Measurements from ENCODE around the gene PDP2.
A peak's percentile ranks its signal among the peaks of the same experiment; 100 is the strongest.
"Not testable (repeated sequence)": the region's sequence is repeated elsewhere in the genome, so short reads cannot be mapped to it uniquely, and the experiment has no call there.

PDP2 gene

GRCh38 chr16:66885491-66885890 is 5.2 kb downstream of the PDP2 start:
- no peak for DNase-seq

- no peak for DNase-seq
Measured at GRCh38 chr16:66886321-66886720, 6.0 kb downstream of the PDP2 start.

DNA sequence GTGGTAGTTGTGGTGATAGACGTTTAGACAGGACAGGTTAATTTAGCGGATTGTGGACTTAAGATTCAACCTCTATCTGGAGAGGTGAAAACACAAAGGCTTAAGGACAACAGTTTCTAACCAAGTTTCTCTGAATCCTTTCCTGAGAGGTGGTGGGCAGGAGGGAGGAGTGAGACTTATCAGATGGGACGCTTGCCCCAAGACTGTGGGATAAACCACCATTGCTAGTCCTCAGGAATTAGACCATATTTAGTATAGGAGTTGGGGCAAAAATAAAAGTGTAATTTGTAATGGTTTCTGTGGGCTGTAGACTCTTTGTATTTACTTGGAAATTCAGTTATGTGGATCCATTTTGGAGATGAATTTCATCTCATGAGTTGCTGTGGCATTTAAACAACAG is 6.6 kb downstream of the PDP2 start:
- DNase-seq = no peak

DNA sequence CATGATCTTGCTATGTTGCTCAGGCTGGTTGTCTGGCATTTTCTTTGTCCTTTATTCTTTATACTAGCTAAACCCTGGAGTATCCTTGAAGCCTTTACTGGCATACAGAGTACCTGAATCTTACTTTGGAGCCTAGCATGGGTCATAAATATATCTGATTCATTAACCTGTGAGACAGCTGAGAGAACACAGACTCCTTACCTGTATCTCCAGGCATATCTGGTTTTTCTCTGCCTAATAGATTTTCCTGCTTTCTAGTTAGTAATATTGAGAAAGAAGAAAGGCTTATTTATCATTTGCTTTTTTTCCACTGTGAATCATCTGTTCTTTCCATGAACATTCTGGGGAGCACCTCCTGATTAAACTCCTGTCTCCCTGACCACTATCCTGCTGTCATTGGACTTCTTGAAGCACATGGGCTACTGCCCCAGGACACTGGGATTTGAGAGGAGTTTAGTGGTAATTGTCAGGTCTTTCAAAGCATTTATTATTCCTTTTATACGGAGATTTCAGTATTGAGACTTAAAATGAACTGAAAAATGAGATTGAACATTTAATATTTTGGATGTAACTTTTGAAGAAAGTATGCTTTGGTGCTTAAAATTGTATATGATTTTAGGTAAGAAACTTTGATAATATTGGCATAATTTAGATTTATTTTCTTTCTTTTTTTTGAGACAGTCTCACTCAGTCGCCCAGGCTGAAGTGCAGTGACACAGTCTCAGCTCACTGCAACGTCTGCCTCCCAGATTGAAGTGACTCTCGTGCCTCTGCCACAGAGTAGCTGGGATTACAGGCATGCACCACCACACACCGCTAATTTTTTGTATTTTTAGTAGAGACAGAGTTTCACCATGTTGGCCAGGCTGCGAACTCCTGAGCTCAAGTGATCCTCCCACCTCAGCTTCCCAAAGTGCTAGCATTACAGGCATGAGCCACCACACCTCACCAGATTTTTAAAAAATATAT is 8.6 kb downstream of the PDP2 start:
- DNase-seq = no peak

DNA sequence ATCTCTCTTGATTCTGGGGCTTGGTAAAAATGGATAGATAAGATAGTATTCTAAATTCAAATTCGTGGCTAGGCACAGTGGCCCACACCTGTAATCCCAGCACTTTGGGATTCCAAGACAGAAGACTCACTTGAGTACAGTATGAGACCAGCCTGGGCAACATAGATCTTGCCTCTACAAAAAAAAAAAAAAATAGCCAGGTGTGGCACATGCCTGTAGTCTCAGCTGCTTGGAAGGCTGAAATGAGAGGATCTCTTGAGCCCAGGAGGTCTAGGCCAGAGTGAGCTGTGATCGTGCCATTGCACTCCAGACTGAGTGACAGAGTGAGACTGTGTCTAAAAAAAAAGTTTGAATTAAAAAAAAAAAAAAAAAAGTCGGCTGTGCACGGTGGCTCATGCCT is 9.3 kb downstream of the PDP2 start:
- no peak for DNase-seq

GRCh38 chr16:66890799-66891198 is 10.5 kb downstream of the PDP2 start:
- no peak for DNase-seq

- no peak for DNase-seq
Measured at GRCh38 chr16:66891360-66891759, 11.0 kb downstream of the PDP2 start.

GRCh38 chr16:66891797-66892196 is 11.5 kb downstream of the PDP2 start:
- DNase-seq = no peak

GRCh38 chr16:66894055-66894454 is 13.7 kb downstream of the PDP2 start:
- no peak for DNase-seq

GRCh38 chr16:66894948-66895688 is 14.8 kb downstream of the PDP2 start:
- peak in 50 of 56 donors; percentile 9 to 80 (median 46) for DNase-seq

DNA sequence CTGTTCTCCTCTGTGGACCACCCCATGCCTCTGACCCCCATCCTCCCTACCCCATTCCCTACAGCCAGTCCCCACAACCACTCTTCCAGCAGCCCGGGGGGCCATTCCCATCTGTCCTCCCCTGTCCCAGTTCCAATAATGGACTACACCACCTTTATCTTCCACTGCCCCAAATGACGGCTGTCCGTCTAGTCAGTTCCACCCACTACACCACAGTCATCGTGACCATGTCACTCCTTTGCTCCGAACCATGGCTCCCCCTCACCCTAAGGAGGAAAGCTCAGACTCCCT is 15.3 kb downstream of the PDP2 start:
- no peak for DNase-seq

- no peak for DNase-seq
Measured at GRCh38 chr16:66895999-66896398, 15.7 kb downstream of the PDP2 start.

DNA sequence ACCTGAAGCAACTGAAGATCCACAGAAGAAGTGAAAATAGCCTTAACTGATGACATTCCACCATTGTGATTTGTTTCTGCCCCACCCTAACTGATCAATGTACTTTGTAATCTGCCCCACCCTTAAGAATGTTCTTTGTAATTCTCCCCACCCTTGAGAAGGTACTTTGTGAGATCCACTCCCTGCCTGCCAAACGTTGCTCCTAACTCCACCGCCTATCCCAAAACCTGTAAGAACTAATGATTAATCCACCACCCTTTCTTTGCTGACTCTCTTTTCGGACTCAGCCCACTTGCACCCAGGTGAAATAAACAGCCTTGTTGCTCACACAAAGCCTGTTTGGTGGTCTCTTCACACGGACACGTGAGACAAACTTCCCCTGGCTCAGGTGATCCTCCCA is 16.4 kb downstream of the PDP2 start:
- DNase-seq = not testable (repeated sequence)

GRCh38 chr16:66898207-66898606 is 17.9 kb downstream of the PDP2 start:
- DNase-seq = peak in 1 of 56 donors; percentile 17

DNA sequence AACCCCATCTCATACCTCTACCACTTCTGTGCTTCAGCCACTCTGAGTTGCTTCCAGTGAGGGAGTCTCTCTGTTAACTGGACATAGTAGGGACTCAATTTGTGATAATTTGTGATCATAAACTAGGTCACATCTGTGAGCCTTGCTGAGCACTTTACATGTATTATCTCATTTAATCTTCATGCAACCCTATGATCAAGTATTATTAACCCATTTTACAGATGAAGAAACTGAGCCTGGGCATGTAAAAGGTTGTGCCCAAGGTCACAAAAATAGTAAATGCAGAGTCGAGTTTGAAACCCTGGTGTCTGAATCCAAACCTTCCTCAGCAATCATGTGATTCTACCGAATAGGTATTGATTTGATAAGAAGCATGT is 18.6 kb downstream of the PDP2 start:
- no peak for DNase-seq

DNA sequence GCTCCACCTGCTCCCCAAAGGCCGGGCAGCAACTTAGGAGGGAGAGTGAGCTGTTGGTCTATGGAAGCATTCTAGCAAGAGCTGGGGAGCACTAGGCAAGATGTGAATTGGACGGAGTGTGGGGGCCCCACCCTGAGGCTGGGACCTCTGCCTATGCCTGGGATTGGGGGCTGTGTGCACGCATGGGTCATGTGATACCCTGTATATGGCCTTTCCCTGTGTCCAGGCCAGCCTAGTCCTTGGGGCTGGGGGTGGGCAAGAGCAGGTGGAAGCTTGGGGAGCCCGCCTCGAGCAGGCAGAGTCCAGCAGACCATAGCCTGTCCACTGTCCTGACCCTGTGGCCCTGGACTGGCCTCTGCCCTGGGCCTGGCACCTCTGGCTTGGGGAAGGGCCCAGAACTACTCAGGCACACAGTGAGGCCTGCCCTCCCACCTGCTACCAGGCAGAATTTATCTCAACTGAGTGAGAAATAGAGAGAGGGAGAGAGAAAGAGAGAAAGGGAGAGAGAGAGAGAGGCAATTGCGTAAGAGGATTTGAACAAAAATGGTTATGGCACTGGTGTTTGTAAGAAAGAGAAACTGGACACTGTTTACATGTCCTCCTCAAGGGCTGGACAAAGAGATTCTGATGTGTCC is 19.1 kb downstream of the PDP2 start:
- no peak for DNase-seq

DNA sequence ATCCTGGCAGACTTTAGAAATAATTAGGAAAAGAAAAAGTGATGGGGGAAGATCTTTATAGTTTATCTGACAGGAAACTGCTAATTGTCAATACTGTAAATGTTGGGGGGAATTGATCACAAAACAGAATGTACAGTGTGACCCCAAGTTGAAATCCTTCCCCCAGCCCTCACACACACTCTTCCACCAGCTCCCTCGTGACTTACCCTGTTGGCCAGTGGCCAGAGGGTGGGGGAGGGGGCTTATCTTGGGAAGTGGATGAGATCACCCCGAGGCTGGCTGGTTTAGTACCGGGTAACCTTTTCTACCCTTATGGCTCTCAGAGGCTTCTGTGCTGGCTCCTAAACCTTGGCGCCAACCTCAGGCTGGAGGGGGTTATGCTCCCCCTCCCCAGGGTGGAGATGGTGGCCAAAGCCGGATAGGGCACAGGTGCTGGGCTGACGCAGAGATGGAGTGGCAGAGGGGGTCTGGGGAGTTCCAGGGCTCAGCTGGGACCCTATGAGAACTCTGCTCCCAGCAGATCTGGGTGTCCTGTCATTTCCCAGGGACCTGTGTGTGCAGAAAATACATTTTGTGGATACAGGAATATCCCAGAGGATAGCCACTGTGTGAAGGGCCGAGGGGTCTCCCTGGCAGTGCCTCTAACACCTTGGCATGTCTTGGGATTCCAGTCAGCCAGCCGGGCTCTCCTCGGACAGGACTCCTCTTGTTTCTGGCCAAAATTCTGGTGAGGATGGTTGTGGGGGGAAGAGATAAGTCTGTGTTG is 19.8 kb downstream of the PDP2 start:
- DNase-seq = peak in 7 of 56 donors; percentile 4 to 42 (median 17)

DNA sequence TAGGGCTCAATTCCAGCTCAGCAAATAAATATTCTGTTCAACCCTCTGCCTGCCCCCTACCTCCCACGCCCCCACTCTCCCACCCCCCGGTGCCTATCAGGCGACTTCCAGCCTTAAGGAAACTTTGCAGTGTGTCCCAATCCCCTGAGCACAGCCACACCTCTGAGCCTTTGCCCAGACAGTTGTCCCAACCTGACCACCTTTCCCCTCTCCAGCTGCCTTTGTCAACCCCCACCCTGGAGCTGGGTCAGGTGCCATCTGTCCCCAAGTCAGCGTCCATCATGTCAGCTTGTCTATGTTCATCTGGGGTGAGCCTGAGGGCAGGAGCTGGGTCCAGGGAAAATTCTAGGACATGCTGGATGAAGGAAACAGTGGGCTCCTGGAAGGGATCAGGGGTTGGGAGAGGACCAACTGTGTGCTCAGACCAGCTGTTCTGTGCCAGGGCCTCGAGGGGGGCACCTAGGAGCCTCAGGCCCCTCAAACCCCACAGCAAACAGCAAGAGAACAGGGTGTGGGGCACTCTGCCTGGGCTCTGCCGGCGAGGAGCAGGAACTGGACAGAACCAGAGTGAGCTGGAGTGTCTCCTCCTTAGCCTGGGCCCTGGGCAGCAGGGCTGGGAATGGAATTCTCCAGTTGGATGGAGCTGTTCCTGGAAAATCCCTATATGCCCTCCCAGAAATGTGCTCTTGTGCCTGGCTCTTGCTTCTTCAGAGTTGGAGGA is 20.6 kb downstream of the PDP2 start:
- DNase-seq = peak in 3 of 56 donors; percentile 23 to 36 (median 25)

DNA sequence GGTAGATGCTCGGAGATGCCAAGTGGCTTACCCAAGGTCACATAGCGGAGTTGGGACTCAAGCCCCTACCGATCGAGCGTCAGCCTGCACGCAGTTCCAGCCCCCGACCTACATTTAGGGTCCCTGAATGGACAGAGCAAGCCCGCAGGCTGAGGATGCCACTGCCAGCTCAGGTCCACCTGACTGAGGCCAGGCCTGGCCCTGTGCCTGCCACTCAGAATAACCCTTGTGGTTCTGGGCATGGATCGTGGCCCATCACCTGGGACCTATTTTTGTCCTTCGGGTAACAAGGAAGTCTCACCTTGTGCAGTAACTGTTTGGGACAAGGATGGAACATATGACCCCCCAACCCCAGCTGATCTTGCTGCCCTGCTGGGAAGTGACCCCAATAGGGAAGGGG is 21.3 kb downstream of the PDP2 start:
- no peak for DNase-seq

GRCh38 chr16:66902648-66903543 is 22.6 kb downstream of the PDP2 start:
- no peak for DNase-seq

All from nucleus accumbens (tissue), 56 donors.